ENCODE data around the gene PITPNM2.

- TF ChIP-seq EZH2 (IDR thresholded peaks at IDR 0.05; ENCODE audit: borderline replicate concordance, low read length) (no peak), CTCF (IDR thresholded peaks at IDR 0.05; ENCODE audit: low read length) (no peak)
These were observed 28.3 kb downstream of the PITPNM2 start for GRCh38 chr12:123122626-123123025.
